Esophagus muscularis mucosa (tissue), 4 donors: ENCODE measurements around the gene ITGBL1.

ENCODE experiments used
- CTCF ChIP-seq, 3 experiments: fragments of 200-600 bp in 2 of 3; fragments of 450-650 bp in 1 of 3; sonication (generic) in 2 of 3; IDR thresholded peaks; one replicate each; pipeline ENCODE4 v1.5.1; 2017 to 2019; ENCODE audit warnings: antibody characterized with exemption in 3 of 3, mild to moderate bottlenecking in 2 of 3, moderate library complexity in 1 of 3
- EP300 ChIP-seq: sonication (generic); formaldehyde crosslinking; IDR thresholded peaks from one replicate; pipeline ENCODE4 v1.6.1; 2017; ENCODE audit warnings: antibody characterized with exemption
- POLR2A ChIP-seq: fragments of 450-650 bp; IDR thresholded peaks from one replicate; pipeline ENCODE4 v1.6.1; 2017; ENCODE audit warnings: antibody characterized with exemption, moderate library complexity, mild to moderate bottlenecking, low read depth
- POLR2AphosphoS5 ChIP-seq, 2 donors: sonication (generic); formaldehyde crosslinking; IDR thresholded peaks; one replicate each; pipeline ENCODE4 v1.6.1; 2017; ENCODE audit warnings: antibody characterized with exemption in 2 of 2

- TF ChIP-seq CTCF (IDR thresholded peaks at IDR 0.05) = no peak
- no peak for TF ChIP-seq POLR2A
- TF ChIP-seq POLR2AphosphoS5 (IDR thresholded peaks at IDR 0.05) = no peak
- no peak for TF ChIP-seq EP300
Measured at GRCh38 chr13:101634142-101634541, 181.7 kb downstream of the ITGBL1 start.
